Kidney epithelial cell (primary cell): Measurements from ENCODE around the gene CD82. TPM values are rescaled to one million over a fixed set of nuclear protein-coding genes. Genes with fewer than 3 reads are reported as not detected.

Experiments used
- DNase-seq: peaks from one replicate; pipeline ENCODE4 v3.0.0-alpha.2; 2010; ENCODE audit warnings: low read depth
- H3K27me3 ChIP-seq: 2 replicates; pipeline ENCODE4 v1.6.0; 2011; ENCODE audit warnings: low read length; ENCODE audit not compliant: control insufficient read depth, insufficient read depth
- H3K36me3 ChIP-seq: 2 replicates; pipeline ENCODE4 v1.5.1; 2011; ENCODE audit warnings: low read length; ENCODE audit not compliant: control insufficient read depth, insufficient read depth
- H3K4me3 ChIP-seq: 2 replicates; pipeline ENCODE4 v1.5.1; 2011; ENCODE audit warnings: low read depth, mild to moderate bottlenecking, control low read depth, low read length
- total RNA-seq: library from RNA; depleted of rRNA; stranded (reverse); fragments of >200 nt; gene quantifications from 2 replicates; pipeline ENCODE4 v1.2.3, GENCODE V29; 2015
- TF ChIP-seq, protein P1 (sequence below): IDR thresholded peaks from 2 replicates; pipeline ENCODE4 v1.5.1; 2011; ENCODE audit warnings: mild to moderate bottlenecking, moderate library complexity, low read length, control low read depth, inconsistent platforms; ENCODE audit not compliant: insufficient read depth, poor library complexity, severe bottlenecking

The CD82 gene
- total RNA-seq, 1 donor from 2014 or later, result 47.3 TPM

DNA sequence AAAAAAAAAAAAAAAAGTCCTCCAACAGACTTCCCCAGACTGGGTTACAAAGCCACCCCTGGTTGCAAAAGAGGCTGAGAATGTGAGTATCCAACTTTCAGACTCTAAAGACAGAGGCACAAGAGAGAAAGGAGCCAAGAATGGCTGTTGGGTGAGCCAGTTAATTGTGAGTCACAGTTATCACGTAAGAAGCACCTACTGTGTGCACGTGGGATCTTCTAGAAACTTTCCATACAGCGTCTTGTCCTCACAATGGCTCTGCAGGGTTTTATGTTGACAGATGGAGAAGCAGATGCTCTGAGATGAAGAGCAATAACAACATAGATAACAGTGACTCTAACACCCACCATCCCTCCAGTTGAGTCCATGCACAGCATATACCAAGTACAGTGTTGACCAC, 41.0 kb downstream of the CD82 start:
- Histone ChIP-seq H3K4me3 (no peak overlapping the region), H3K27me3 (no peaks in the 10 kb centered on the region), H3K36me3 (no peaks in the 10 kb centered on the region)
- TF ChIP-seq, protein P1, sequence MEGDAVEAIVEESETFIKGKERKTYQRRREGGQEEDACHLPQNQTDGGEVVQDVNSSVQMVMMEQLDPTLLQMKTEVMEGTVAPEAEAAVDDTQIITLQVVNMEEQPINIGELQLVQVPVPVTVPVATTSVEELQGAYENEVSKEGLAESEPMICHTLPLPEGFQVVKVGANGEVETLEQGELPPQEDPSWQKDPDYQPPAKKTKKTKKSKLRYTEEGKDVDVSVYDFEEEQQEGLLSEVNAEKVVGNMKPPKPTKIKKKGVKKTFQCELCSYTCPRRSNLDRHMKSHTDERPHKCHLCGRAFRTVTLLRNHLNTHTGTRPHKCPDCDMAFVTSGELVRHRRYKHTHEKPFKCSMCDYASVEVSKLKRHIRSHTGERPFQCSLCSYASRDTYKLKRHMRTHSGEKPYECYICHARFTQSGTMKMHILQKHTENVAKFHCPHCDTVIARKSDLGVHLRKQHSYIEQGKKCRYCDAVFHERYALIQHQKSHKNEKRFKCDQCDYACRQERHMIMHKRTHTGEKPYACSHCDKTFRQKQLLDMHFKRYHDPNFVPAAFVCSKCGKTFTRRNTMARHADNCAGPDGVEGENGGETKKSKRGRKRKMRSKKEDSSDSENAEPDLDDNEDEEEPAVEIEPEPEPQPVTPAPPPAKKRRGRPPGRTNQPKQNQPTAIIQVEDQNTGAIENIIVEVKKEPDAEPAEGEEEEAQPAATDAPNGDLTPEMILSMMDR, result no peak
- no peak for DNase-seq

- H3K4me3 ChIP-seq, result no peak overlapping the region
- TF ChIP-seq, protein P1, result no peak
- peak; percentile 34 for DNase-seq
- H3K36me3 ChIP-seq, result no peaks in the 10 kb centered on the region
- H3K27me3 ChIP-seq, result no peaks in the 10 kb centered on the region
Measured at GRCh38 chr11:44607319-44607962, 42.0 kb downstream of the CD82 start.

DNA sequence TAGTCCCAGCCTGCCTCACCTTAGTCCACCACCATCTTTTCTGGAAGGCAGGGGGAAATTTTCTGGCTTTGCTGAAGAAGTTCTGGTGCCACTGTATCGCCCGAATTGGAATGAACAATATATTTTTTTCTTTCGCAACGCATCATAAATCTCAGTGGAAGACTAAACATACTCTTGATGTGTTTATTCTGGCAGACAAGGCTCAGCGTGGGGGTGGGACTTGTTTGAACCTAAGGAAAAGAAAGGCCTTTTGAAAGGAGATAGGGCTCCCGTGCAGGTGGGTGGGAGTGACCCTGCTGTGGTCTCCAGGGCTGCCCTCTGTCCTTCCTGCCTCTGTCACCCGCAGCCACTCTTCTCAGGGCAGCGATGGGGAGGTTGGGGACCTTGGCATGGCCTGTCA, 42.5 kb downstream of the CD82 start:
- Histone ChIP-seq H3K4me3 (no peak overlapping the region), H3K36me3 (no peaks in the 10 kb centered on the region), H3K27me3 (no peaks in the 10 kb centered on the region)
- DNase-seq, result peak; percentile 50
- TF ChIP-seq, protein P1, result no peak

- no peak for DNase-seq
- Histone ChIP-seq H3K27me3 (no peaks in the 10 kb centered on the region), H3K36me3 (no peaks in the 10 kb centered on the region), H3K4me3 (no peak overlapping the region)
- TF ChIP-seq, protein P1, result no peak
Measured at GRCh38 chr11:44608651-44608990, 43.2 kb downstream of the CD82 start.

DNA sequence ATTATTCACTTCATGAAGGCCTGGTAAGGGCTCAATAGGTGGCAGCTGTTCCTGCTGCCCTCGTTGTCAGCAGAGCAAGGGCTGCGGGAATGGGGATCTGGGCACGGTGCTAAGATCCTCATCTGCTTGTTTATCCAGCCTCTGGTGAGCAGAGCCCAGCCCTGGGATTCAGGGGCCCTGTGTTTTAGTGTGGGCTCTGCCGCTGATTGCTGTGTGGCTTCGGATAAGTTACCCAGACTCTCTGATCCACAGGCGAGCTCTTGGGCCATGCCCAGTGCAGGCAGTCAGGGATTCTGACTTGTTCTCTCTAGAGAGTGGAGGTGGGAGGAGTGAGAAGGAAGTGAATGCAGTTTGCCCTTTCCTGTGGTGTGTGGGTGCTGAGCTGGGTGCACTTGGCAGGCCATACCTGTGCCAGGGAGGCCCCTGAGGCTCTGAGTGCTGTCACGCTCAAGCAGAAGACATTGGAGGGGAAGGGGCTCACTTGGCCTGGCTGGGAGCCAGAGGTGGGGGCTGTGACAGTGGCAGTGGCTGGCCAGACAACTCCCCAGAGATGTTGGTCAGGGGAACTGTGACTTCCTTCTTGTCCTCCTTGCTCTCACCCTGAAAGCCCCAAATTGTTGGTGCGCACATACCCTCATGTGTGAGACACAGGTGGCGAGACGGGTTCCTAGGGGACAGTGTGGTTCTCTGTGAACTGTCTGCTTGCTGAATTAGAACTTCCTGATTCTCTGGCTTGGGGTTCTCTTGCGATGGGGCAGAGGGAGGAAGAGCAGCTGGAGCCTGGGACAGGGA, 43.7 kb downstream of the CD82 start:
- TF ChIP-seq, protein P1, result no peak
- no peak overlapping the region for H3K4me3 ChIP-seq
- no peaks in the 10 kb centered on the region for H3K36me3 ChIP-seq
- H3K27me3 ChIP-seq, result no peaks in the 10 kb centered on the region
- no peak for DNase-seq
